Right atrium auricular region (tissue), 2 donors: ENCODE data around the gene TTC23. TPM values are rescaled to one million over a fixed set of nuclear protein-coding genes. Genes with fewer than 3 reads are reported as not detected.

Source experiments
- DNase-seq: peaks from one replicate; pipeline ENCODE4 v3.0.0-alpha.2; 2019; ENCODE audit warnings: low spot score
- H3K27ac ChIP-seq, 2 donors: fragments of 200-600 bp; sonication (generic); 1 replicate in 1 of 2; 2 replicates in 1 of 2; pipeline ENCODE4 v1.5.1; 2016 to 2019
- H3K27me3 ChIP-seq, 2 donors: fragments of 200-600 bp; sonication (generic); one replicate each; pipeline versions ENCODE4 v1.5.1 to v1.6.0; 2017 to 2019
- H3K36me3 ChIP-seq: fragments of 200-600 bp; sonication (generic); one replicate; pipeline ENCODE4 v1.5.1; 2016
- H3K4me1 ChIP-seq, 2 donors: fragments of 200-600 bp; sonication (generic); one replicate each; pipeline versions ENCODE4 v1.5.1 to v1.6.0; 2017 to 2019
- H3K4me3 ChIP-seq, 2 donors: fragments of 200-600 bp; sonication (generic); 1 replicate in 1 of 2; 2 replicates in 1 of 2; pipeline ENCODE4 v1.5.1; 2017 to 2019; ENCODE audit warnings: mild to moderate bottlenecking in 1 of 2, moderate library complexity in 1 of 2
- H3K9me3 ChIP-seq, 2 donors: fragments of 200-600 bp; sonication (generic); one replicate each; pipeline ENCODE4 v1.5.1; 2019
- total RNA-seq, 2 donors: library from RNA; depleted of rRNA; stranded (reverse); fragments of >200 nt; gene quantifications; one replicate each; pipeline ENCODE4 v1.1.0, GENCODE V29; 2016
- TF ChIP-seq, protein P1 (sequence below), 2 donors: fragments of 200-600 bp; sonication (generic); IDR thresholded peaks; one replicate each; pipeline ENCODE4 v1.5.1; 2019; ENCODE audit warnings: antibody characterized with exemption in 2 of 2

TTC23 gene
- total RNA-seq, 2 donors from 2014 or later, result 13.6 to 14.6 TPM

DNA sequence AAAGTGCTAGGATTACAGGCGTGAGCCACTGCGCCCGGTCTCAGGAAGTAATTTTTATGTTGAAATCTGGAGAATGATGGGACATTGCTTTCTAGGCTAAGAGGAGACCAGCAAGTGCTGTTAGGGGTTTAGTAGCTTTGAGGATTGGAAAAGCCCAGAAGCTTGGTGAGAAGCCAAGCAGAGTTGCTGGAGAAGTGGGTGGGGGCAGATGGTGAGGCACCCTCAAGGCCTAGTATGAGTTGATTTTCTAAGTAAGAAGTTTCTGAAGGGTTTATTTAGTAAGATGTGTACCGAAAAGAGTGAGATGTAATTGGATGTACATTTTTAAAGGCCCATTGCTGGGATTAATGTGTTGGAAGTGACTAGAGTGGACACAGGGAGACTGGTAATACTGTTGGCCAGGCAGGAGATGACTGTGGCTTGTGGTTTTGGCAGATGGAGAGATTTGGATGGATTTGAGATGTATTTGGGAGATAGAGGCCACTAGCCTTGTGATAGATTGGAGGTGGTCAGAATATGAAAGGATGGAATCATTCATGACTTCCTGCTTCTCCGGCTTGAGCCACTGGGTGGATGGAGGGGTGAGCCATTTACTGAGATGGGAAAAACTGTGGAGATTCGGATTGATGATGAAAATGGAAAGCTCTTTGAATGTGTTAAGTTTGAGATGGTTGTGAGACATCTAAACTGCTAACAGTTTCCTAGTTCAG lies 4.2 kb upstream of the TTC23 start:
- no peak for DNase-seq
- Histone ChIP-seq H3K4me1 (peaks cover 0 to 27% of the 10 kb centered on the region in 2 donors), H3K9me3 (no peaks in the 10 kb centered on the region), H3K36me3 (no peaks in the 10 kb centered on the region), H3K27me3 (no peaks in the 10 kb centered on the region), H3K27ac (no peak overlapping the region), H3K4me3 (no peak overlapping the region)
- TF ChIP-seq, protein P1, sequence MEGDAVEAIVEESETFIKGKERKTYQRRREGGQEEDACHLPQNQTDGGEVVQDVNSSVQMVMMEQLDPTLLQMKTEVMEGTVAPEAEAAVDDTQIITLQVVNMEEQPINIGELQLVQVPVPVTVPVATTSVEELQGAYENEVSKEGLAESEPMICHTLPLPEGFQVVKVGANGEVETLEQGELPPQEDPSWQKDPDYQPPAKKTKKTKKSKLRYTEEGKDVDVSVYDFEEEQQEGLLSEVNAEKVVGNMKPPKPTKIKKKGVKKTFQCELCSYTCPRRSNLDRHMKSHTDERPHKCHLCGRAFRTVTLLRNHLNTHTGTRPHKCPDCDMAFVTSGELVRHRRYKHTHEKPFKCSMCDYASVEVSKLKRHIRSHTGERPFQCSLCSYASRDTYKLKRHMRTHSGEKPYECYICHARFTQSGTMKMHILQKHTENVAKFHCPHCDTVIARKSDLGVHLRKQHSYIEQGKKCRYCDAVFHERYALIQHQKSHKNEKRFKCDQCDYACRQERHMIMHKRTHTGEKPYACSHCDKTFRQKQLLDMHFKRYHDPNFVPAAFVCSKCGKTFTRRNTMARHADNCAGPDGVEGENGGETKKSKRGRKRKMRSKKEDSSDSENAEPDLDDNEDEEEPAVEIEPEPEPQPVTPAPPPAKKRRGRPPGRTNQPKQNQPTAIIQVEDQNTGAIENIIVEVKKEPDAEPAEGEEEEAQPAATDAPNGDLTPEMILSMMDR (IDR thresholded peaks at IDR 0.05), result no peak

DNA sequence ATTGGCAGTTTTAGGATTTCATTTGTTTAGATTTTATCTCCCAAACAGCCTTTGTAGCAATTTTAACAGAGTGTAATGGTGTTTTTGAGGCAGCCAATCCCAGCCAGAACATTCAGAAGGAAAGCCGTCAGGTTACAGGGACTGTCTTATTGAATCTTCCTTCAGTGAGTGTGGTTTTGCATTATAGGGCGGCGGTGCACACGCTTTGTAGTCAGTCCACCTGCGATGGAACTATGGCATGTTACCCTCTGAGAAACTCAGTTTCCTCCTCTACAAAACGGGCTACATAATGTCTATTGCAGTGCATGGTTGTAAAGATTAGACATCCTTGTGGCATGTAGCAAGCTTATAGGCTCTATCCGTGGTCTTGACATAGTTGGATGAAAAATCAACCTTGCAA lies 2.9 kb upstream of the TTC23 start:
- H3K27me3 ChIP-seq, result no peaks in the 10 kb centered on the region
- no peaks in the 10 kb centered on the region for H3K36me3 ChIP-seq
- H3K27ac ChIP-seq, result peak overlapping the region in 1 of 2 donors; percentile 96
- peak overlapping the region in 1 of 2 donors; percentile 88 for H3K4me3 ChIP-seq
- no peak for DNase-seq
- TF ChIP-seq, protein P1 (IDR thresholded peaks at IDR 0.05), result no peak
- peaks cover 0 to 39% of the 10 kb centered on the region in 2 donors for H3K4me1 ChIP-seq
- H3K9me3 ChIP-seq, result no peaks in the 10 kb centered on the region

DNA sequence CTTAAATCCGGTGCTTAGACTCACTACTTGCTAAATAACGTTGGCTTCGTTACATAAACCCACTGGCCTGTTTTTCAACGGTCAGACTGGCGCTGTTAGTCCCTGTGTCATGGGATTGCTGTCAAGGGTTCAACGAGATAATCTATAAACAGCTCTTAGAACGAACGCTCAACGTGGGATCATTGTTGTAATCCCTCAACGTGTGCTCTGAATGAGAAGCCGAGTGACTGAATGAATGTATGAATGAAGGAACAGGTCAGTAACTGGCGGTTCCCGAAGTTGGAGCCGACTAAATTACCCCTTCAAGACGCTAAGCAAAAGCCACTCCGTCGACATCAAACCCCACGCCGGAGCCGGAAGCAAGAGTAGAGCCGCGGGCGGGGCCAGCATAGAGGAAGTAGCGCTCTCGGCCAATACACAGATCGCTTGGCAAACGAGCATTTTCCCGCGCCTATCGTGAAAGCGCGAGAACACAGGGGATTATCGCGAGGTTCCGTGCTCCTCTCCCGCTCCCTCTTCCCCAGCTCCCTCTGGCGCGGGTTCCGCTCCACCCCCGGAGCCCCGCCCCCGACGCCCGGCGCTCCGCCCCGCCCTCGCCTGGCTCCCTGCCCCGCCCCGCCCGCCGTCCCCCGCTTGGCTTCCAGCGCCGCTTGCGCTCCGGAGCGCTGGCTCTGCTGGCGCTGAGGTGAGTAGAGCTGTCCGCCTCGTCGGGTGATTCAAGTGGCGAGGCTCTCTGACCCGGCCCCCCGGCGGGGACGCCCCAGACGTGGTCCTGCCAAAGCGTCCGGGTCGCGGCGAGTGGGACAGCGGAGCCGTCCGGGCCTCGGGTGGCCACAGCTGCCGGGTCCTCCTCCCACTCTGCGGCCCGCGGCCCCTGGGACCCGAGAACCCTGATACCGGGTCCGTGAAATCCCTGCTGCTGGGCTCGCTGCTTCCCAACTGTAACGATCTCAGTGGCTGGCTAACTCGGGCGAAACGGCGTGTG lies 1.8 kb upstream of the TTC23 start, which contains the start of gene LRRC28:
LRRC28 (plus strand) TSS at position 625 of the 985 bp plus-strand sequence. CDS start 4,477 bp downstream, outside the sequence.
- peak; percentile 99 for DNase-seq
- Histone ChIP-seq H3K9me3 (no peaks in the 10 kb centered on the region), H3K36me3 (no peaks in the 10 kb centered on the region), H3K4me3 (peak within 1 kb of the TSS; percentile 84 to 88), H3K4me1 (peaks cover 0 to 41% of the 10 kb centered on the region in 2 donors), H3K27ac (peak within 1 kb of the TSS; percentile 92 to 96), H3K27me3 (no peaks in the 10 kb centered on the region)
- TF ChIP-seq, protein P1 (IDR thresholded peaks at IDR 0.05), result no peak

DNA sequence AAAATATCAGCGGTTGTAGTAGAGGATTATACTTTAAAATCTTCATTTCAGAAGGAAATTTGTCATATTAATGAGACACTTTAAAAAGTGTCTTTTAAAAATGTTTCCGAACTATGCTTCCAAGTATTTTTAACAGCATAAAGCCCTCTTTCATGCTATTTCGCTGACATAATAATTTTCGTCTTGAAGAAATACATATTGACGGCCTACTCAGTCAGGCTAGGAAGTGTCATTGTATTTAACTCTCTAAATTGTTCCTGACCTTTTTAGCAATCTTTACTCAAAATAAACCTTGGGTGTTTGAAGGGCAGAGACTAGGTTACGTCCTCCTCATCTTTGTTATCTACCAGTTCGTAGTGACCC lies 1.1 kb upstream of the TTC23 start:
- no peak for DNase-seq
- no peaks in the 10 kb centered on the region for H3K36me3 ChIP-seq
- H3K4me1 ChIP-seq, result peaks cover 0 to 41% of the 10 kb centered on the region in 2 donors
- peak overlapping the region; percentile 74 to 88 for H3K4me3 ChIP-seq
- H3K9me3 ChIP-seq, result no peaks in the 10 kb centered on the region
- TF ChIP-seq, protein P1 (IDR thresholded peaks at IDR 0.05), result no peak
- H3K27ac ChIP-seq, result peak overlapping the region; percentile 92 to 96
- no peaks in the 10 kb centered on the region for H3K27me3 ChIP-seq

DNA sequence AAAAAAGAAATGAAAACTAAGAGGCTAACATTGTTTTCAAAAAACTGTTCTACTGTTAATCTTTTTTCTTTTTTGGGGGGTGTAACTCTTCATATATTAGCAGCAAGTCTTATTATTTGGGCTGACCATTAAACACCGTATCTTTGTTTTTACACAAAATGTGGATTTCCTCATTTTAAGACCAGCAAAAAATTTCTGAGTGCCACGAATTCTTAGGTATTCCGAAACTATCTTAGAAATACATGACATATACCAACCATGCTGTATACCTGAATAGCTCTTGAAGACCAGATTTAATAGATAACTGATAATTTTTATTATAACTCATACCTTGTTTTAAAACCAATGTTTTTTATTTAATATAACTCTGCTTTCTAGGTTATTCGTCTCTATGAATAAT lies 620 bp upstream of the TTC23 start:
- no peaks in the 10 kb centered on the region for H3K9me3 ChIP-seq
- peaks cover 3% of the 10 kb centered on the region for H3K36me3 ChIP-seq
- TF ChIP-seq, protein P1 (IDR thresholded peaks at IDR 0.05), result no peak
- H3K4me1 ChIP-seq, result peaks cover 0 to 41% of the 10 kb centered on the region in 2 donors
- H3K27me3 ChIP-seq, result no peaks in the 10 kb centered on the region
- H3K27ac ChIP-seq, result peak overlapping the region; percentile 92 to 96
- peak overlapping the region; percentile 74 to 88 for H3K4me3 ChIP-seq
- DNase-seq, result no peak
